ENCODE measurements around the gene UNG. TPM values are rescaled to one million over a fixed set of nuclear protein-coding genes. Genes with fewer than 3 reads are reported as not detected.

The UNG gene
- total RNA-seq, 1 donor from 2014 or later = 13.3 TPM

- intact Hi-C loops (cut with micrococcal nuclease) = no loop called here
- DNase-seq = no peak
- peaks cover 1% of the 10 kb centered on the region for H3K4me1 Mint-ChIP-seq
- no peak overlapping the region for H3K4me3 Mint-ChIP-seq
- H3K36me3 Mint-ChIP-seq (ENCODE audit: low read depth) = no peaks in the 10 kb centered on the region
- H3K27me3 Mint-ChIP-seq = no peaks in the 10 kb centered on the region
- ChIA-PET CTCF (interaction anchor here (1.1 kb wide), 1 partner anchor 8 kb away, joined by 3 read pairs; no protein-coding TSS in a partner anchor), POLR2A (no interaction called here)
- H3K27ac Mint-ChIP-seq = no peak overlapping the region
- TF ChIP-seq CTCF (IDR thresholded peaks at IDR 0.05) = no peak
- H3K9me3 Mint-ChIP-seq = no peaks in the 10 kb centered on the region
- ATAC-seq (ENCODE audit: low read depth) = no peak
These were observed 22.7 kb downstream of the UNG start for GRCh38 chr12:109120095-109120494.

GRCh38 chr12:109120557-109120956, 23.2 kb downstream of the UNG start:
- ATAC-seq (ENCODE audit: low read depth) = no peak
- Mint-ChIP-seq H3K36me3 (ENCODE audit: low read depth) (no peaks in the 10 kb centered on the region), H3K27ac (no peak overlapping the region), H3K4me3 (no peak overlapping the region), H3K27me3 (no peaks in the 10 kb centered on the region), H3K4me1 (peaks cover 1% of the 10 kb centered on the region), H3K9me3 (no peaks in the 10 kb centered on the region)
- ChIA-PET CTCF (interaction anchor here (1.1 kb wide), 1 partner anchor 8 kb away, joined by 3 read pairs; no protein-coding TSS in a partner anchor), POLR2A (no interaction called here)
- no peak for DNase-seq
- TF ChIP-seq CTCF (IDR thresholded peaks at IDR 0.05) = no peak
- intact Hi-C loops (cut with micrococcal nuclease) = no loop called here

- H3K27me3 Mint-ChIP-seq = no peaks in the 10 kb centered on the region
- H3K36me3 Mint-ChIP-seq (ENCODE audit: low read depth) = no peaks in the 10 kb centered on the region
- CTCF ChIA-PET = no interaction called here
- H3K9me3 Mint-ChIP-seq = no peaks in the 10 kb centered on the region
- no peak for TF ChIP-seq CTCF (IDR thresholded peaks at IDR 0.05)
- H3K27ac Mint-ChIP-seq = no peak overlapping the region
- POLR2A ChIA-PET = no interaction called here
- intact Hi-C loops (cut with micrococcal nuclease) = no loop called here
- DNase-seq (no peak), ATAC-seq (ENCODE audit: low read depth) (no peak)
- no peaks in the 10 kb centered on the region for H3K4me1 Mint-ChIP-seq
- no peak overlapping the region for H3K4me3 Mint-ChIP-seq
These were observed 24.0 kb downstream of the UNG start for GRCh38 chr12:109121346-109121880.

GRCh38 chr12:109124878-109125648, 27.7 kb downstream of the UNG start:
- Mint-ChIP-seq H3K4me3 (no peak overlapping the region), H3K4me1 (no peaks in the 10 kb centered on the region), H3K27ac (no peak overlapping the region), H3K9me3 (no peaks in the 10 kb centered on the region), H3K36me3 (ENCODE audit: low read depth) (no peaks in the 10 kb centered on the region), H3K27me3 (no peaks in the 10 kb centered on the region)
- TF ChIP-seq CTCF (IDR thresholded peaks at IDR 0.05) = no peak
- ChIA-PET POLR2A (no interaction called here), CTCF (no interaction called here)
- ATAC-seq (ENCODE audit: low read depth) (no peak), DNase-seq (no peak)
- intact Hi-C loops (cut with micrococcal nuclease) = no loop called here

- no peak for TF ChIP-seq CTCF (IDR thresholded peaks at IDR 0.05)
- ChIA-PET CTCF (no interaction called here), POLR2A (no interaction called here)
- no peaks in the 10 kb centered on the region for H3K9me3 Mint-ChIP-seq
- intact Hi-C loops (cut with micrococcal nuclease) = no loop called here
- no peak overlapping the region for H3K27ac Mint-ChIP-seq
- ATAC-seq (ENCODE audit: low read depth) (no peak), DNase-seq (no peak)
- H3K4me3 Mint-ChIP-seq = no peak overlapping the region
- no peaks in the 10 kb centered on the region for H3K4me1 Mint-ChIP-seq
- no peaks in the 10 kb centered on the region for H3K36me3 Mint-ChIP-seq (ENCODE audit: low read depth)
- H3K27me3 Mint-ChIP-seq = no peaks in the 10 kb centered on the region
These were observed 28.4 kb downstream of the UNG start for GRCh38 chr12:109125791-109126190.

All from activated B cell treated with CpG ODN at 0.5 μM for 24 hours (primary cell).